Glomerular visceral epithelial cell (primary cell): ENCODE data around the gene BICD1.
A peak's percentile ranks its signal among the peaks of the same experiment; 100 is the strongest.

Source experiments
- DNase-seq: peaks from one replicate; pipeline ENCODE4 v3.0.0-alpha.2; 2016; ENCODE audit errors: extremely low spot score

BICD1 gene

GRCh38 chr12:32104572-32105355 is 1.9 kb upstream of the BICD1 start:
- no peak for DNase-seq

DNA sequence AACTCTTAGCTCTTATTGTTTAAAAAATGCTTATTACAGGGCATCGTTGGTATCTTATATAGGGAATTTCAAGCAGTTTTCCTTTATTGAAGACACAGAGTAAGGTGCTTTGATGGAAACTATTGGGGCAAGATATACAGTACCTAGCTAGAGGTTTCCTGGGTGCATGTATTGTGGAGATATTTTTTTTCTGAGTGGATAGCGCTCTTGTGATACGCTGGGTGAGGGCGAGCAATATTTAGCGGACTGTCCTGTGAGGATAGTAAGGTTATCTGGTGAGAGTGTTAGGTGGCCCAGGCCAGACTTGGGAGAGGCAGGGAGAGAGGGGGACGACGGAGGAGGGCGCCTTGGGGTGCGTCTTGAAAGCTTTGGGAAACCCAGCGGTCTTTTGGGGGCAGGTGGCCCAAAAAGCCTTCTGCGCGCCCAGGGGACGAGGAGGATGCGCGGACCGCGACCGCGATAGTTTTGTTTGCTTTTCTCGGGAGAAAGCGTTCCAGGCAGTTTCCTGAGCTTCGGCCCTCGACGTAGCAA is 596 bp upstream of the BICD1 start:
- DNase-seq: no peak

GRCh38 chr12:32107359-32108267 is 966 bp downstream of the BICD1 start:
- DNase-seq: peak; percentile 65

DNA sequence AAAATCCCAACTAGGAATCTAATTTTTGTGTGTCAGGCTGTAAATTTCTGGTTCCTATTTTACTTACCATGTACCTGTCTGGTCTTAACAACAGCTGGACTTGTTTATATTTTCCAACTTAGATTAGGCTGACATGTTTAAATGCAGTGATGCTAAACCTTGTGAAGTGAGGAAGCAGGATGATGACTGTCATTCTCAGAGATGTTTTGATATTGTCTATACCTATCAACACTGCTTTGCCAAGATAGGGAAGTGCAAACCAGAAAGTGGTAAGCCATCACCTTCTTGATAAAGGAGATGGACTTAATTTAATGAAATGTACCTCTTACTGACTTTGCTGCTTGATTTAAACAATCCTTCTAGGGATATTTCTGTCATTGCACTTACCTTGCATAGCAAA is 2.1 kb downstream of the BICD1 start:
- DNase-seq: no peak

DNA sequence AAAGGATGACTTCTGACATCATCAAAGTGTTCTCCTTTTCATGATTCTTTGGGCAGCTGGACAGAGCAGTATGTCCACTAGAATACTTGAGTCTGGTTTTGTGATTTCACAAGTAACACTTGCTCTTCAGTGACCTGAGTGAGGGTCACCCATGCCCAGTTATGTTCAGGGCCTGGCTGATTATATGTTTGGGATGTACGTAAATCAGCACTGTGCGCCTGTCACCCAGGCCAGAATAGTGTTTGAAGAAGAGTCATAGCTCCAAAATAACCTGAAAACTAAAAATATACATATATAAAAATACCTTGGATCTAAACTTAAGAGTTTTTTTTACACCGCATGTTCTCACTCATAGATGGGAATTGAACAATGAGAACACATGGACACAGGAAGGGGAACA is 3.8 kb downstream of the BICD1 start:
- DNase-seq: no peak

DNA sequence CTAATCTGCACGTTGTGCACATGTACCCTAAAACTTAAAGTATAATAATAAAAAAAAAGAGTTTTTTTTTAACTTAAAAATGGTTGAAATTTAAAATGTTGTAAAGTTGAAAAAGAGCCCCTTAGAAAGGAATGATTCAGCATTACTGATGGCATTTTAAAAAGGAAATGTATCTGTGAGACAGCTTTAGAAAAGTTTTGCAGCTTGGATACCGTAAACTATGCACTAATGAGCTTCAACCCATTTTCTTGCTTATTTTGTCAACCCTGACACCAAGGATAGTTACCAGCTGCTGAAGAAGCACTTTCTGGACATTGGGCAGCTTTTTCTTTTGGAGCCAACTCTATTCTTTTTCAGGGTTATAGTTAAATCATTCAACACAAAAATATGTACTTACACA is 4.3 kb downstream of the BICD1 start:
- DNase-seq: no peak

DNA sequence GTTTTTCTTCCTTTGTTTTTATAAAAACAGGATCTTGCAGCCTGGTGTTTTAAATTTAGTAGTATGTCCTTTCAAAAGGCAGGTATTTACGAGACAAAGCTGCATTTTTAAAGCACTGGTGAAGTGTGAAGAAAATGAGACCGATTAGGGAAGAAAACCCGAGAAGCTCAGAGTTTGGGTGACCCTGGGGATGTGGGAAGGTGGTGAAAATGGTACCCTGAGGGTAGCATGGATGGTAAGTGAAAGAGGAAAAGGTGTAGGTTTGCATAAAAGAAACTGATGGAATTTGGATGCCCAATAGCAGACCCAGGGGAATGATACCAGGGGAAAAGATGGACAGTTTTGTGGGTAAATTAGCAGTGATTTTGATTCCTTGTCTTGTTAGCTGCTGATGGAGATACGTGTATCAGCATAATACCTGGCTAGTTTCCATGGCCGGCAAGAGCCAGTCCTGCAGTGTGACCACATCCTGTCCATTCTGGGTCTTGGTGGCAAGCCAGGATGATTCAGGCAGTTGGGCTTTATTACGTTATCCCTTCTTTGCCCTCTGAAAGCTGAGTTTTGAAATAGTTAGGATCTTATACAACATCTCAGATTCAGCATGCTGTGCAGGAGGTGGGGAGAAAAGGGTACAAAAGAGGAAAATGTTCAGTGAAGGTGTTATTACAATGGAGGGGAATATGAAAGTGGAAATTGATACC is 8.9 kb downstream of the BICD1 start:
- peak; percentile 96 for DNase-seq

DNA sequence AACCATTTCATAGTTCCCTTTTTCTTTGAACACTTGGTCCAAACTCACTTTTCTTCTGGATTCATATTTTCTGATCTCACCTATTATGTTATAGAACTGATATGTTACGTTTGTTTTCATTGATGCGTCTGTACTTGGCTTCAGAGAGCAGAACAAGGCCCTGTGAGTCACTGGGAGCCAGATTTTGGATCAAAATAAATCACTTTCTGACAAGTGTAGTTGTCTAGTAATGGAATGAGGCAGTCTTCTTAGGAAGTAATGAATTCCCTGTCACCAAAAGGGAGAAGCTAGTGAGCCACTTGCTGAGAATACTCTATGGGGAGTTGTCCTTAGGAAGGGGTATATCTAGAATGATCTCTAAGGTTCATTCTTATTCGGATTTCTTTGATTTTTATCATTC is 10.2 kb downstream of the BICD1 start:
- peak; percentile 19 for DNase-seq

DNA sequence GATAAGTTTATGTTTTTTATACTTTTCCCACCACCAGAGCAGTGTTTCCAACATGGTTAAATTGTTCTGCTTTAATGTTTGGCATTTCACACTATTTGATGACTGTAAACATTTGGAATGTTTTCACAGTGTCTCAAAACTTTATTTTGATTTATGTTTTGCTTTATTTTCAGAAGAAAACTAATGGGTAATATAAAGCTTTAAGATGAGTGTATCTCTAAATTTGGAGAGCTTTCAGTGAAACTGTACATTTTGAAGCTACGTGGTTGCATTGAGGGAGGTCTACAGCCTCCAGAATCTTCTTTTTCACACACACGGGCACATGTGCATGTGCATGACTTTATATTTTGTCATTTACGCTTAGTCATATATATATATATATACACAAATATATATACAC is 10.7 kb downstream of the BICD1 start:
- DNase-seq: no peak

GRCh38 chr12:32118806-32119205 is 12.2 kb downstream of the BICD1 start:
- no peak for DNase-seq

DNA sequence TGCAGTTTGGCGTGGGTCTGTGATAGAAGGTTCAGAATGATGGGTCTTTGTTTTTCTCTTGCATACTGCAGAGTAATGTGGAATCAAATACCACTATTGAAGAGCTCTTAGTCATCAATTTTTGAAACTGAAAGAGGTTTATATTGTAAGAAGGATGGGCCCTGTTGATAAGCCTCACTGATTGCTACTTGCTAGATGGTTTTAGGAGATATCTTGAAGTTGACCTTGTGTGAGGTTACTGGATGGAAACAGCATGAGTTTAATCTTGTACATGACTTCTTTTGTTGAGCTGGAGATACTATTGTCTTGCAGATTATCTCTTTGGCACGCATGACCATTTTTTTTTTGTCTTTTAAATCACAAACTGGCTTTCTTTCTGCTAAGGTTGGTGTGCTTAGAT is 13.8 kb downstream of the BICD1 start:
- DNase-seq: no peak

DNA sequence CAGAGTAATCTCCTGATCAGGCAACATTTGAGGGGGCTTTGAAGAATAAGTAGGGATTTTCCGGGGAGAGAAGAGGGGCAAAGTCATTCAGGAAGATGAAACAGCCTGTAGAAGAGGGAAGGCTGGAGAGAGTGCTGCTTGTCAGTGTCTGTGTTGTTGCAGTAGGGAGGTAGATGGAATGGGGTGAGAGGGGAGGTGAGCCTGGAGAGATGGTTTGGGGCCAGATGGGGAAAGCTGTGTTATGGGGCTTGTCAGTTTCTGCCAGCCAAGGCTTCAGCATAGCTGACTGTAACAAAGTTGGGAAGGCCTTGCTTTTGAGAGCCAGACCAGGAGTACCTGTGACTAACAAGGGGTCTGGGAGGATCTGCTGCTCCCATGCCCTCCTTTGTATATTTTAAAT is 18.0 kb downstream of the BICD1 start:
- DNase-seq: no peak

DNA sequence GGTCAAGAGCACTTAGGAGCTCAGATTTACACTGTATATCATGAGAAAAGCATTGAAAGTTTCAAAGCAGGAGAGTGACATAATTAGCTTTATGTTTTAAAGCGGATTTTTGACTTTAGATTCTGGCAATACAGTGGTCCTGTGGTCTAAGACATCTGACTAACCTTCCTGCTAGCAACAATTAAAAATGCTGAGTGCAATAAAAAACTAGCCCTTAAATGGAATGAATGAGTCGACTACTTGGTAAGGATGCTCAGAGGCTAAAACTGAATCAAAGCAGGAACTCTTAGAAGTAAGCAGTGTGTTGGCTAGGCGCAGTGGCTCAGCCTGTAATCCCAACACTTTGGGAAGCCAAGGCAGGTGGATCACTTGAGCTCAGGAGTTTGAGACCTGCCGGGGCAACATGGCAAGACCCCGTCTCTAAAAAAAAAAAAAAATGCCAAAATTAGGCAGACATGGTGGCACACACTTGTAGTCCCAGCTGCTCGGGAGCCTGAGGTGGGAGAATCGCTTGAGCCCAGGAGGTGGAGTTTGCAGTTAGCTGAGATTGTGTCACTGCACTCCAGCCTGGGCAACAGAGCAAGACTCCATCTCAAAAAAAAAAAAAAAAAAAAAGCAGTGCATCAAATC is 18.9 kb downstream of the BICD1 start:
- no peak for DNase-seq

DNA sequence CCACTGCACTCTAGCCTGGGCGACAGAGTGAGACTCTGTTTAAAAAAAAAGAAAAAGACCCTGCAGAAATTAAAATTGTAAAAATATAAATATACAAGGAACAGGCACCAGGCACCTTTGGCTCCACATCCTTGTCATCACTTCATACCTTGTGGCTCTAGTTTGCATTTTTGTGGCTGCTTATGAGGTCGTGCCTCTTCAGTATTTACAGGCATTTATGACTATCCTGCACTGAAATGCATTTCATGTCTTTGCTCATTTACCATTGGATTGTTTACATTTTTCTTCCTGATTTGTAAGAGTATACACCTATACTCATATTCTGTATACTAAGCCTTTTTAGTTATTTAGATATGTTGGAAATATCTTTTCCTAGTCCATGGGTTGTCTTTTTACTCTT is 20.1 kb downstream of the BICD1 start:
- peak; percentile 56 for DNase-seq

DNA sequence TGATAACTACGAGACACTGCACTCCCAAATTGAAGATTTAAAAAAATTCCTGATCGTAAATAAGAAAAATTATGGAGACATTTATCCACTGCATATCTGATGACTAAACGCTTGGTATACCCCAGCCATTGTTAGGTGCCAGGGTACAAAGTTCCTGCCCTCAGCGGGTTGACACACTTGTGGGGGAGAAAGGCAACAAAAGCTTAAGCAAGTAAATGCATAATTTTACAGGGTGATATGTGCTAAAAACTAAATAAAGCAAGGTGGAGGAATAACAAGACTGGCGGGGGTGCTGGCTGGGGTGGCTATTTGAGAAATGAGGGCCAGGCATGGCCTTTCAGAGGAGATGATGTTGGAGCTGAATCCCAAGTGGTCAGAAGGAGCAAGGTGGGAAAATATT is 25.0 kb downstream of the BICD1 start:
- DNase-seq: no peak

- peak; percentile 50 for DNase-seq
Measured at GRCh38 chr12:32134101-32134888, 27.6 kb downstream of the BICD1 start.

DNA sequence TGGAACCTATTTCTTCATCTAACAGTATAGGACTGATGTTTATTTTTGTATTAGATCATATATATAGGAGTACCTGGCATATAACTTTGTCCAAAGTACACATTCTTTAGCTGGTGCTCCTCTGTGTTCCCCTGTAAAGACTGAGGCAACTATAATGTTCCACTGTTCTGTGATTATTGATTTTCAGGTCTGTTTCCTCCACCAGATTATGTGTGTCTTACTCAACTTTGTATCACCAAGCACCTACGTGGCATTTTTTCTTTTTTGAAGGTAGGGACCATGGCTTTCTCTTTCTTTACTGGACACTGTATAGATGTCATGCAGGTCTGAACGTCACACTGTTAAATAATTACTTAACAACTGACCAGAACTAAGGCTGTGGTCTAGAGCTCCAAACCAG is 29.3 kb downstream of the BICD1 start:
- DNase-seq: no peak

DNA sequence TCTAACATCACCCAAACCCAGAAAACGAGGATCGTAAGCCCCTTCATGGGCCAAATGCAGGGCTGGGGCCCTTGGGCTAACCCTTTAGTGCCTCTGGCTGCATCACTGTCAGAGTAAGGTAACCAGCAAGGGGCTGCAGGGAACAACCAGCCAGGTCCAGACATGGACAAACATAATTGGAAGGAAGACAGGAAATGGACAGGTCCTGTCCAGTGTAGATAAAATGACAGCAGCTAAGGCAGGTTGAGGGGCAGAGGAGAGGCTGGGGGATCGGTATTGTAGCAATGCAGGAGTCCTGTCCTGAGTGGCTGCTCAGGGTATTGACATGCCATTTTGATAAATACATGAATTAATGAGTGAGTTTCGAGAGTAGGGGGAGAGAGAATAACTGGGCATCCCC is 29.8 kb downstream of the BICD1 start:
- DNase-seq: no peak

- DNase-seq: no peak
Measured at GRCh38 chr12:32139064-32139421, 32.4 kb downstream of the BICD1 start.

- no peak for DNase-seq
Measured at GRCh38 chr12:32140877-32141276, 34.2 kb downstream of the BICD1 start.

DNA sequence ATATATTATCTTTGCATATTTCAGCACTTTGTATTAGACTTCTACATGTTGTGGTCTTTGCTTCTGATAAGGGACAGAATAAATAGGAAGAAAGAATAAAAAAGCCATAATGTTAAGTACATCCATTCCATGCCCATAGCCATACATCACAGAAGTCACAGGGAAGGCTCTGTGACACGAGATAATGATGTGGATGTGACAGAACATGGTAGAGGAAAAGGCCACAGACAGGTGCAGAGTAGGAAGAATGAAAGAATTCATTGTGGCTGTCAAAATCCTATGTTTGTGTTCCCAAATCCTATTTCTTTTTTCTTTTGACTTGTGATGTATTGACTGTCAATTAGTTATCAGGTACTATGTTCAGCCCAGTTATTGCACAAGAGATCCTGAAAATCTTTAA is 38.4 kb downstream of the BICD1 start:
- DNase-seq: no peak
